SK-N-SH (cell line): ENCODE results near the gene MYO1E. TPM values are rescaled to one million over a fixed set of nuclear protein-coding genes. Genes with fewer than 3 reads are reported as not detected.

Source experiments
- CTCF ChIA-PET: fragments of 300-600, 350-600 bp; formaldehyde crosslinking; extraction: SDS; loops from one replicate; lab custom pipeline; 2021; lab: Yijun Ruan, JAX
- POLR2A ChIA-PET: fragments of 350-600 bp; sonication (Branson Sonifier 250); formaldehyde crosslinking; extraction: SDS; loops from one replicate; lab custom pipeline; 2020; ENCODE audit warnings: antibody characterized with exemption, inconsistent platforms; lab: Yijun Ruan, JAX
- DNase-seq: peaks from one replicate; pipeline ENCODE4 v3.0.0; 2012
- H2AFZ ChIP-seq: fragments of 200-600 bp; sonication (generic); 2 replicates; pipeline ENCODE4 v1.8.1; 2016; ENCODE audit warnings: antibody characterized with exemption, mild to moderate bottlenecking, low read depth
- H3F3A ChIP-seq: fragments of 200-600 bp; sonication (generic); replicated peaks from 2 replicates; pipeline ENCODE3; 2016; ENCODE audit warnings: antibody characterized with exemption, mild to moderate bottlenecking; ENCODE audit not compliant: insufficient read depth
- H3K27ac ChIP-seq, 2 experiments: fragments of 200-500 bp in 1 of 2; fragments of 200-600 bp in 1 of 2; sonication (Bioruptor generic) in 1 of 2; sonication (generic), shearing (Covaris generic) in 1 of 2; 2 replicates each; pipeline versions ENCODE4 v1.5.1 to v1.6.1; 2014 to 2016; ENCODE audit warnings: low read depth in 2 of 2, inconsistent platforms in 1 of 2, low read length in 1 of 2, mild to moderate bottlenecking in 1 of 2, mixed read lengths in 1 of 2
- H3K27me3 ChIP-seq: fragments of 200-600 bp; sonication (generic), shearing (Covaris generic); 2 replicates; pipeline ENCODE4 v1.6.1; 2016; ENCODE audit warnings: mixed run types; ENCODE audit not compliant: insufficient read depth
- H3K36me3 ChIP-seq, 2 experiments: fragments of 200-500 bp in 1 of 2; fragments of 200-600 bp in 1 of 2; sonication (Bioruptor generic) in 1 of 2; sonication (generic) in 1 of 2; replicated peaks in 1 of 2; 2 replicates each; pipeline versions ENCODE3 to v1.5.1; 2014 to 2016; ENCODE audit warnings: low read length in 1 of 2, mild to moderate bottlenecking in 1 of 2; ENCODE audit not compliant: insufficient read depth in 2 of 2, control insufficient read depth in 1 of 2
- H3K4me1 ChIP-seq, 2 experiments: fragments of 200-500 bp in 1 of 2; fragments of 200-600 bp in 1 of 2; sonication (Bioruptor generic) in 1 of 2; sonication (generic), shearing (Covaris generic) in 1 of 2; 2 replicates each; pipeline versions ENCODE4 v1.5.1 to v1.6.1; 2014 to 2016; ENCODE audit warnings: low read depth in 1 of 2, low read length in 1 of 2, mixed run types in 1 of 2; ENCODE audit not compliant: insufficient read depth in 2 of 2, control insufficient read depth in 1 of 2
- H3K4me2 ChIP-seq: fragments of 200-600 bp; sonication (generic), shearing (Covaris generic); 2 replicates; pipeline ENCODE4 v1.6.1; 2017; ENCODE audit warnings: mixed run types
- H3K4me3 ChIP-seq, 2 experiments: fragments of 200-500 bp in 1 of 2; fragments of 200-600 bp in 1 of 2; sonication (Bioruptor generic) in 1 of 2; sonication (generic), shearing (Covaris generic) in 1 of 2; 2 replicates each; pipeline versions ENCODE4 v1.5.1 to v1.8.1; 2014 to 2016; ENCODE audit warnings: low read depth in 2 of 2, inconsistent platforms in 1 of 2, low read length in 1 of 2, mild to moderate bottlenecking in 1 of 2, mixed read lengths in 1 of 2, moderate library complexity in 1 of 2
- H3K79me2 ChIP-seq: fragments of 200-600 bp; sonication (generic); 2 replicates; pipeline ENCODE4 v1.8.1; 2017; ENCODE audit warnings: mild to moderate bottlenecking; ENCODE audit not compliant: insufficient read depth
- H3K9ac ChIP-seq: fragments of 200-600 bp; sonication (generic); 2 replicates; pipeline ENCODE4 v1.6.1; 2017; ENCODE audit warnings: mixed run types
- H3K9me2 ChIP-seq: fragments of 200-600 bp; sonication (generic); 2 replicates; pipeline ENCODE4 v1.6.1; 2017; ENCODE audit warnings: mixed run types
- H3K9me3 ChIP-seq: fragments of 200-600 bp; sonication (generic); 2 replicates; pipeline ENCODE4 v1.6.1; 2017; ENCODE audit warnings: mixed run types, mild to moderate bottlenecking, moderate library complexity
- H4K20me1 ChIP-seq: fragments of 200-600 bp; sonication (generic); 2 replicates; pipeline ENCODE4 v1.6.1; 2017; ENCODE audit warnings: mild to moderate bottlenecking, mixed run types; ENCODE audit not compliant: insufficient read depth
- CHD2 ChIP-seq: fragments of 150-350 bp; IDR thresholded peaks from 2 replicates; pipeline ENCODE4 v1.6.1; 2018; ENCODE audit warnings: low read length; ENCODE audit not compliant: partially characterized antibody
- FOSL2 ChIP-seq: IDR thresholded peaks from 2 replicates; pipeline ENCODE4 v1.4.0; 2012; ENCODE audit warnings: low read depth, mild to moderate bottlenecking, moderate library complexity, borderline replicate concordance
- GATA2 ChIP-seq: sonication (generic); formaldehyde crosslinking; IDR thresholded peaks from 2 replicates; pipeline ENCODE4 v1.5.0; 2020; ENCODE audit warnings: mild to moderate bottlenecking, missing genetic modification reagents
- MEF2A ChIP-seq: IDR thresholded peaks from 2 replicates; pipeline ENCODE4 v1.4.0; 2012; ENCODE audit warnings: low read depth, borderline replicate concordance
- MXI1 ChIP-seq: IDR thresholded peaks from 2 replicates; pipeline ENCODE4 v1.6.1; 2012; ENCODE audit warnings: mild to moderate bottlenecking, low read depth, low read length, improper control_type of control experiment
- NFIC ChIP-seq: IDR thresholded peaks from 2 replicates; pipeline ENCODE4 v1.4.0; 2012; ENCODE audit warnings: borderline replicate concordance
- NRF1 ChIP-seq: IDR thresholded peaks from 2 replicates; pipeline ENCODE4 v1.6.1; 2012; ENCODE audit warnings: low read depth, mild to moderate bottlenecking, low read length
- POLR2AphosphoS5 ChIP-seq: IDR thresholded peaks from 2 replicates; pipeline ENCODE4 v1.6.1; 2012; ENCODE audit warnings: low read depth, low read length
- RAD21 ChIP-seq: IDR thresholded peaks from 2 replicates; pipeline ENCODE4 v1.6.1; 2012; ENCODE audit warnings: mild to moderate bottlenecking, low read length
- RCOR1 ChIP-seq: fragments of 150-350 bp; IDR thresholded peaks from 2 replicates; pipeline ENCODE4 v1.6.1; 2017; ENCODE audit warnings: antibody characterized with exemption, low read length
- RFX5 ChIP-seq: IDR thresholded peaks from 2 replicates; pipeline ENCODE4 v1.6.1; 2012; ENCODE audit warnings: mild to moderate bottlenecking, improper control_type of control experiment, low read length
- SIN3A ChIP-seq: IDR thresholded peaks from 2 replicates; pipeline ENCODE4 v1.6.1; 2012; ENCODE audit warnings: low read depth, mild to moderate bottlenecking, low read length, moderate library complexity, borderline replicate concordance
- TAF1 ChIP-seq: IDR thresholded peaks from 2 replicates; pipeline ENCODE4 v1.6.1; 2012; ENCODE audit warnings: low read depth, mild to moderate bottlenecking, low read length, moderate library complexity, borderline replicate concordance
- YY1 ChIP-seq: IDR thresholded peaks from 2 replicates; pipeline ENCODE4 v1.4.0; 2012; ENCODE audit warnings: low read depth, mild to moderate bottlenecking
- WGBS: methylation state at CpG from one replicate; pipeline ENCODE4 v1.1.6; 2017; ENCODE audit warnings: low lambda C conversion rate; 5-methylcytosine and 5-hydroxymethylcytosine counted together
- polyA plus RNA-seq, 3 experiments: library from polyadenylated mRNA; depleted of rRNA; stranded (reverse); fragments of >200 nt; gene quantifications; 2 replicates each; pipeline ENCODE4 v1.2.3, GENCODE V29; 2012
- TF ChIP-seq, protein P1 (sequence below): IDR thresholded peaks from 2 replicates; pipeline ENCODE4 v1.4.0; 2012; ENCODE audit warnings: low read depth, borderline replicate concordance
- TF ChIP-seq, protein P2 (sequence below): IDR thresholded peaks from 2 replicates; pipeline ENCODE4 v1.4.0; 2012; ENCODE audit warnings: low read depth
- TF ChIP-seq, protein P3 (sequence below): fragments of 200-600 bp; sonication (generic); IDR thresholded peaks from 2 replicates; pipeline ENCODE4 v1.6.1; 2017; ENCODE audit warnings: antibody characterized with exemption, mild to moderate bottlenecking, moderate library complexity
- TF ChIP-seq, protein P4 (sequence below): fragments of 150-350 bp; IDR thresholded peaks from 2 replicates; pipeline ENCODE4 v1.6.1; 2016; ENCODE audit warnings: mild to moderate bottlenecking, low read depth, low read length
- TF ChIP-seq, protein P5 (sequence below): IDR thresholded peaks from 2 replicates; pipeline ENCODE4 v1.4.0; 2012; ENCODE audit warnings: low read depth, borderline replicate concordance

Gene MYO1E
- 9.7 and 16.4 TPM in 2 replicates for polyA plus RNA-seq (2012; rRNA removed)
- 15.1 TPM in 2 replicates for polyA plus RNA-seq (2012; cell fraction: cytosol; rRNA removed)
- polyA plus RNA-seq (2012; cell fraction: nucleus; rRNA removed), result 14.7 and 15.3 TPM in 2 replicates

- H3K27ac ChIP-seq, result peak within 1 kb of the TSS; percentile 86 to 87
- peak; percentile 93 for DNase-seq
- no peaks in the 10 kb centered on the region for H3K36me3 ChIP-seq
- WGBS, result under 1% methylated on average over 32 of the region's 74 CpGs
- TF ChIP-seq RAD21 (peak; percentile 13; the same call in 1 of the 2 replicates), NRF1 (no peak), YY1 (peak; percentile 34; the same call in 1 of the 2 replicates), RFX5 (peak; percentile 91), POLR2AphosphoS5 (peak; percentile 84; the same call in 1 of the 2 replicates), FOSL2 (no peak), NFIC (peak; percentile 4; the same call in 1 of the 2 replicates), SIN3A (0 out of 2 replicates have a peak, but pooled peaks have one; percentile 6), TAF1 (peak; percentile 73), MEF2A (no peak), RCOR1 (no peak), MXI1 (0 out of 2 replicates have a peak, but pooled peaks have one; percentile 28), GATA2 (CRISPR knock-in tag) (no peak), CHD2 (peak; percentile 10)
- TF ChIP-seq, protein P1, sequence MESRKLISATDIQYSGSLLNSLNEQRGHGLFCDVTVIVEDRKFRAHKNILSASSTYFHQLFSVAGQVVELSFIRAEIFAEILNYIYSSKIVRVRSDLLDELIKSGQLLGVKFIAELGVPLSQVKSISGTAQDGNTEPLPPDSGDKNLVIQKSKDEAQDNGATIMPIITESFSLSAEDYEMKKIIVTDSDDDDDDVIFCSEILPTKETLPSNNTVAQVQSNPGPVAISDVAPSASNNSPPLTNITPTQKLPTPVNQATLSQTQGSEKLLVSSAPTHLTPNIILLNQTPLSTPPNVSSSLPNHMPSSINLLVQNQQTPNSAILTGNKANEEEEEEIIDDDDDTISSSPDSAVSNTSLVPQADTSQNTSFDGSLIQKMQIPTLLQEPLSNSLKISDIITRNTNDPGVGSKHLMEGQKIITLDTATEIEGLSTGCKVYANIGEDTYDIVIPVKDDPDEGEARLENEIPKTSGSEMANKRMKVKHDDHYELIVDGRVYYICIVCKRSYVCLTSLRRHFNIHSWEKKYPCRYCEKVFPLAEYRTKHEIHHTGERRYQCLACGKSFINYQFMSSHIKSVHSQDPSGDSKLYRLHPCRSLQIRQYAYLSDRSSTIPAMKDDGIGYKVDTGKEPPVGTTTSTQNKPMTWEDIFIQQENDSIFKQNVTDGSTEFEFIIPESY, result no peak
- TF ChIP-seq, protein P2, sequence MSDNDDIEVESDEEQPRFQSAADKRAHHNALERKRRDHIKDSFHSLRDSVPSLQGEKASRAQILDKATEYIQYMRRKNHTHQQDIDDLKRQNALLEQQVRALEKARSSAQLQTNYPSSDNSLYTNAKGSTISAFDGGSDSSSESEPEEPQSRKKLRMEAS, result peak; percentile 33; the same call in 1 of the 2 replicates
- TF ChIP-seq, protein P3, sequence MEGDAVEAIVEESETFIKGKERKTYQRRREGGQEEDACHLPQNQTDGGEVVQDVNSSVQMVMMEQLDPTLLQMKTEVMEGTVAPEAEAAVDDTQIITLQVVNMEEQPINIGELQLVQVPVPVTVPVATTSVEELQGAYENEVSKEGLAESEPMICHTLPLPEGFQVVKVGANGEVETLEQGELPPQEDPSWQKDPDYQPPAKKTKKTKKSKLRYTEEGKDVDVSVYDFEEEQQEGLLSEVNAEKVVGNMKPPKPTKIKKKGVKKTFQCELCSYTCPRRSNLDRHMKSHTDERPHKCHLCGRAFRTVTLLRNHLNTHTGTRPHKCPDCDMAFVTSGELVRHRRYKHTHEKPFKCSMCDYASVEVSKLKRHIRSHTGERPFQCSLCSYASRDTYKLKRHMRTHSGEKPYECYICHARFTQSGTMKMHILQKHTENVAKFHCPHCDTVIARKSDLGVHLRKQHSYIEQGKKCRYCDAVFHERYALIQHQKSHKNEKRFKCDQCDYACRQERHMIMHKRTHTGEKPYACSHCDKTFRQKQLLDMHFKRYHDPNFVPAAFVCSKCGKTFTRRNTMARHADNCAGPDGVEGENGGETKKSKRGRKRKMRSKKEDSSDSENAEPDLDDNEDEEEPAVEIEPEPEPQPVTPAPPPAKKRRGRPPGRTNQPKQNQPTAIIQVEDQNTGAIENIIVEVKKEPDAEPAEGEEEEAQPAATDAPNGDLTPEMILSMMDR, result no peak
- TF ChIP-seq, protein P4, sequence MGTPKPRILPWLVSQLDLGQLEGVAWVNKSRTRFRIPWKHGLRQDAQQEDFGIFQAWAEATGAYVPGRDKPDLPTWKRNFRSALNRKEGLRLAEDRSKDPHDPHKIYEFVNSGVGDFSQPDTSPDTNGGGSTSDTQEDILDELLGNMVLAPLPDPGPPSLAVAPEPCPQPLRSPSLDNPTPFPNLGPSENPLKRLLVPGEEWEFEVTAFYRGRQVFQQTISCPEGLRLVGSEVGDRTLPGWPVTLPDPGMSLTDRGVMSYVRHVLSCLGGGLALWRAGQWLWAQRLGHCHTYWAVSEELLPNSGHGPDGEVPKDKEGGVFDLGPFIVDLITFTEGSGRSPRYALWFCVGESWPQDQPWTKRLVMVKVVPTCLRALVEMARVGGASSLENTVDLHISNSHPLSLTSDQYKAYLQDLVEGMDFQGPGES, result no peak
- TF ChIP-seq, protein P5, sequence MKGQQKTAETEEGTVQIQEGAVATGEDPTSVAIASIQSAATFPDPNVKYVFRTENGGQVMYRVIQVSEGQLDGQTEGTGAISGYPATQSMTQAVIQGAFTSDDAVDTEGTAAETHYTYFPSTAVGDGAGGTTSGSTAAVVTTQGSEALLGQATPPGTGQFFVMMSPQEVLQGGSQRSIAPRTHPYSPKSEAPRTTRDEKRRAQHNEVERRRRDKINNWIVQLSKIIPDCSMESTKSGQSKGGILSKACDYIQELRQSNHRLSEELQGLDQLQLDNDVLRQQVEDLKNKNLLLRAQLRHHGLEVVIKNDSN, result no peak
- peak within 1 kb of the TSS; percentile 78 for H3K4me2 ChIP-seq
- H3F3A ChIP-seq, result peaks cover 6% of the 10 kb centered on the region
- H4K20me1 ChIP-seq, result no peaks in the 10 kb centered on the region
- peak within 1 kb of the TSS; percentile 95 for H2AFZ ChIP-seq
- peaks cover 44% of the 10 kb centered on the region for H3K79me2 ChIP-seq
- ChIA-PET POLR2A (interaction anchor here (0.7 to 0.8 kb wide), 2 partner anchors 10 to 74 kb away, joined by 4 to 5 read pairs; no protein-coding TSS in a partner anchor), CTCF (no interaction called here)
- peaks cover 7 to 12% of the 10 kb centered on the region in 2 experiments; a peak in 2 of 4 replicates for H3K4me1 ChIP-seq
- no peaks in the 10 kb centered on the region for H3K9me2 ChIP-seq
- no peaks in the 10 kb centered on the region for H3K9me3 ChIP-seq
- H3K4me3 ChIP-seq, result peak within 1 kb of the TSS; percentile 82 to 83
- peak within 1 kb of the TSS; percentile 69 for H3K9ac ChIP-seq
- H3K27me3 ChIP-seq, result no peaks in the 10 kb centered on the region
These were observed at the start of gene MYO1E for GRCh38 chr15:59372352-59373211. Gene MYO1E, minus strand, starts transcription at chr15:59372871. Its CDS starts 371 bp downstream, at chr15:59372500.
